ENCODE results near the gene WSCD1. TPM values are rescaled to one million over a fixed set of nuclear protein-coding genes. Genes with fewer than 3 reads are reported as not detected.

WSCD1 gene
- total and polyA plus RNA-seq, 2 experiments from 2014 or later, result 3.1 to 16.7 TPM

- Histone ChIP-seq H3K9me3 (ENCODE audit: low read depth) (no peaks in the 10 kb centered on the region), H3K4me3 (no peak overlapping the region), H3K36me3 (no peaks in the 10 kb centered on the region), H3K4me1 (ENCODE audit: low read depth) (peaks cover 6% of the 10 kb centered on the region), H3K27ac (no peak overlapping the region), H3K27me3 (no peaks in the 10 kb centered on the region)
- TF ChIP-seq CTCF (IDR thresholded peaks at IDR 0.05; ENCODE audit: low read depth, low read length), result no peak
- no peak for DNase-seq (ENCODE audit: low read depth in 1 of 2, low spot score in 1 of 2)
These were observed 15.6 kb downstream of the WSCD1 start for GRCh38 chr17:6085812-6086211.

- no peak for DNase-seq (ENCODE audit: low read depth in 1 of 2, low spot score in 1 of 2)
- no peaks in the 10 kb centered on the region for H3K36me3 ChIP-seq
- H3K4me3 ChIP-seq, result no peak overlapping the region
- H3K27ac ChIP-seq, result no peak overlapping the region
- H3K4me1 ChIP-seq (ENCODE audit: low read depth), result peaks cover 6% of the 10 kb centered on the region
- H3K27me3 ChIP-seq, result no peaks in the 10 kb centered on the region
- no peak for TF ChIP-seq CTCF (IDR thresholded peaks at IDR 0.05; ENCODE audit: low read depth, low read length)
- no peaks in the 10 kb centered on the region for H3K9me3 ChIP-seq (ENCODE audit: low read depth)
These were observed 16.6 kb downstream of the WSCD1 start for GRCh38 chr17:6086603-6087400.

GRCh38 chr17:6088141-6088540, 18.0 kb downstream of the WSCD1 start:
- Histone ChIP-seq H3K9me3 (ENCODE audit: low read depth) (no peaks in the 10 kb centered on the region), H3K4me3 (no peak overlapping the region), H3K27ac (no peak overlapping the region), H3K36me3 (no peaks in the 10 kb centered on the region), H3K4me1 (ENCODE audit: low read depth) (no peaks in the 10 kb centered on the region), H3K27me3 (no peaks in the 10 kb centered on the region)
- no peak for DNase-seq (ENCODE audit: low read depth in 1 of 2, low spot score in 1 of 2)
- no peak for TF ChIP-seq CTCF (IDR thresholded peaks at IDR 0.05; ENCODE audit: low read depth, low read length)

GRCh38 chr17:6090253-6090652, 20.1 kb downstream of the WSCD1 start:
- H3K9me3 ChIP-seq (ENCODE audit: low read depth), result no peaks in the 10 kb centered on the region
- H3K36me3 ChIP-seq, result no peaks in the 10 kb centered on the region
- no peak overlapping the region for H3K4me3 ChIP-seq
- H3K27ac ChIP-seq, result no peak overlapping the region
- H3K4me1 ChIP-seq (ENCODE audit: low read depth), result no peaks in the 10 kb centered on the region
- H3K27me3 ChIP-seq, result peaks cover 2% of the 10 kb centered on the region
- DNase-seq (ENCODE audit: low read depth in 1 of 2, low spot score in 1 of 2), result no peak
- no peak for TF ChIP-seq CTCF (IDR thresholded peaks at IDR 0.05; ENCODE audit: low read depth, low read length)

- H3K27me3 ChIP-seq, result peaks cover 2% of the 10 kb centered on the region
- no peak for TF ChIP-seq CTCF (IDR thresholded peaks at IDR 0.05; ENCODE audit: low read depth, low read length)
- no peak overlapping the region for H3K4me3 ChIP-seq
- no peak for DNase-seq (ENCODE audit: low read depth in 1 of 2, low spot score in 1 of 2)
- no peak overlapping the region for H3K27ac ChIP-seq
- H3K36me3 ChIP-seq, result no peaks in the 10 kb centered on the region
- H3K9me3 ChIP-seq (ENCODE audit: low read depth), result no peaks in the 10 kb centered on the region
- no peaks in the 10 kb centered on the region for H3K4me1 ChIP-seq (ENCODE audit: low read depth)
These were observed 22.2 kb downstream of the WSCD1 start for GRCh38 chr17:6092182-6092902.

Measured in cardiac muscle cell (in vitro differentiated cells and primary cell).